NCI-H2081 treated with DMSO at 0.1 percent for 48 hours (cell line): ENCODE measurements around the gene BSPRY.
"Not testable (repeated sequence)": the region's sequence is repeated elsewhere in the genome, so short reads cannot be mapped to it uniquely, and the experiment has no call there.

Source experiments
- DNase-seq: peaks from one replicate; lab custom pipeline; 2025; lab: John Stamatoyannopoulos, UW

BSPRY gene

GRCh38 chr9:113341712-113342410 is 7.5 kb upstream of the BSPRY start:
- no peak for DNase-seq

GRCh38 chr9:113343732-113344231 is 5.6 kb upstream of the BSPRY start:
- DNase-seq: no peak

- DNase-seq: no peak
These were observed 4.2 kb upstream of the BSPRY start for GRCh38 chr9:113345190-113345589.

- no peak for DNase-seq
These were observed 3.7 kb upstream of the BSPRY start for GRCh38 chr9:113345671-113346070.

GRCh38 chr9:113348437-113348836 is 904 bp upstream of the BSPRY start:
- no peak for DNase-seq

GRCh38 chr9:113349066-113349444 is 286 bp upstream of the BSPRY start:
- no peak for DNase-seq

GRCh38 chr9:113350107-113350661 is 843 bp downstream of the BSPRY start:
- DNase-seq: no peak

GRCh38 chr9:113350937-113351336 is 1.6 kb downstream of the BSPRY start:
- DNase-seq: no peak

- no peak for DNase-seq
These were observed 2.7 kb downstream of the BSPRY start for GRCh38 chr9:113352006-113352405.

GRCh38 chr9:113352411-113352810 is 3.1 kb downstream of the BSPRY start:
- no peak for DNase-seq

- DNase-seq: no peak
These were observed 5.8 kb downstream of the BSPRY start for GRCh38 chr9:113355040-113355596.

- no peak for DNase-seq
These were observed 7.4 kb downstream of the BSPRY start for GRCh38 chr9:113356686-113357292.

- DNase-seq: no peak
These were observed 10.0 kb downstream of the BSPRY start for GRCh38 chr9:113359385-113359784.

- DNase-seq: no peak
These were observed 11.0 kb downstream of the BSPRY start for GRCh38 chr9:113360242-113360842.

GRCh38 chr9:113361304-113362018 is 12.1 kb downstream of the BSPRY start:
- no peak for DNase-seq

- no peak for DNase-seq
These were observed 14.0 kb downstream of the BSPRY start for GRCh38 chr9:113363336-113363735.

- no peak for DNase-seq
These were observed 15.6 kb downstream of the BSPRY start for GRCh38 chr9:113364951-113365350.

GRCh38 chr9:113365652-113366051 is 16.3 kb downstream of the BSPRY start:
- DNase-seq: not testable (repeated sequence)

- DNase-seq: no peak
These were observed 19.1 kb downstream of the BSPRY start for GRCh38 chr9:113368348-113368981.

GRCh38 chr9:113368982-113369854 is 19.9 kb downstream of the BSPRY start:
- DNase-seq: no peak

GRCh38 chr9:113369855-113370140 is 20.5 kb downstream of the BSPRY start:
- no peak for DNase-seq
